ENCODE measurements around the gene ST6GALNAC2.

The ST6GALNAC2 gene

DNA sequence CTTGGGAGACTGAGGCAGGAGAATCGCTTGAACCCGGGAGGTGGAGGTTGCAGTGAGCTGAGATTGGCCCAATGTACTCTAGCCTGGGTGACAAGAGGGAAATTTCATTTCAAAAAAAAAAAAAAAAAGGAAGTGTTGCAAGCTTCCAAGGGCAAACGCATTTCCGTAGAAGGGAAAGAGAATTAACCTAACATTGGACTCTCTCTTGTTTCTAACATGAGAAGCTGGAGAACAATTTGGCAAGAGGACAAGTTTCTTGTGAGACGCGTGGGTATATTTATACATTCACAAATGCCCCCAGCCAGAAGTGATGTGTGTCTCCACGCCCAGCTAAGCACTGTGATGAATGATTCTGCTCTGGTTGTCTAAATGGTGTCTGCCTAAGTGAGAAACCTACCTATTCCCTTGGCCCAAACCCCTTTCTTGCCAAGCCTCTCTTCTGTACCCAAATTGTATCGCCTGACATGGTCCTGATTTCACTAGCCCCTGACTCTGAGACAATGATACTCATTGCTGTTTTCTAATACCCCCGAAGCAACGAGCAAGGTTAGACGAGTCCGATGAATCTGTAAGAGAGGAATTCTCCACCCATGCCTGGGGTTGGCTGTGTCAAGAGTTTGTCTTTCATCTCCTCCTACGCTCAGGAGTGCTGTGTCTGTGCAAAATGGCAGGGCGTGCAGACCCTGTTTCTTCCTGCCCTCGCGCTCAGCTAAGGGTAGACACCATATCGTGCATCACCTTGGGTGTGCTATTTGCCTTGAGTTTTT lies 14.2 kb upstream of the ST6GALNAC2 start:
- DNase-seq (ENCODE audit: low spot score), result no peak

DNA sequence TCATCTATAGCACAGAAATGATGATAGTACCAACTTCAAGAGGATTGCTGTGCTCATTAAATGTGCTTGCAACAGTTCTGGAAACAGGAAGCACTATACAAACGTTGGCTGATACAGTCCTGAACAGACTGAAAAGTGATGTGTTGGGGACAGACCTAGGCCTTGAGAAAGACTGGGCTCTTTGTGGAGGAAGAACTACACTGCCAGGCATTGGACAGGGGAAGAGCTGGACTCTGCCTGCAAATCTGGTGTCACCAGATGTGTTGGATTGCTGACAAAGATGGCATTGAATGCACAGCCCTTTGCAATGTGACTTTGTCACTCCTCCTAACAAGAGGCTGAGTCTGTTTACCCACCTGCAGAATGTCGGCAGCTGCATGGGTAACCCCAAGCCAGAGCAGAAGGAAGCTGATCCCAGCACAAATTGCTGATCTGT lies 12.4 kb upstream of the ST6GALNAC2 start:
- DNase-seq (ENCODE audit: low spot score), result peak; percentile 73

DNA sequence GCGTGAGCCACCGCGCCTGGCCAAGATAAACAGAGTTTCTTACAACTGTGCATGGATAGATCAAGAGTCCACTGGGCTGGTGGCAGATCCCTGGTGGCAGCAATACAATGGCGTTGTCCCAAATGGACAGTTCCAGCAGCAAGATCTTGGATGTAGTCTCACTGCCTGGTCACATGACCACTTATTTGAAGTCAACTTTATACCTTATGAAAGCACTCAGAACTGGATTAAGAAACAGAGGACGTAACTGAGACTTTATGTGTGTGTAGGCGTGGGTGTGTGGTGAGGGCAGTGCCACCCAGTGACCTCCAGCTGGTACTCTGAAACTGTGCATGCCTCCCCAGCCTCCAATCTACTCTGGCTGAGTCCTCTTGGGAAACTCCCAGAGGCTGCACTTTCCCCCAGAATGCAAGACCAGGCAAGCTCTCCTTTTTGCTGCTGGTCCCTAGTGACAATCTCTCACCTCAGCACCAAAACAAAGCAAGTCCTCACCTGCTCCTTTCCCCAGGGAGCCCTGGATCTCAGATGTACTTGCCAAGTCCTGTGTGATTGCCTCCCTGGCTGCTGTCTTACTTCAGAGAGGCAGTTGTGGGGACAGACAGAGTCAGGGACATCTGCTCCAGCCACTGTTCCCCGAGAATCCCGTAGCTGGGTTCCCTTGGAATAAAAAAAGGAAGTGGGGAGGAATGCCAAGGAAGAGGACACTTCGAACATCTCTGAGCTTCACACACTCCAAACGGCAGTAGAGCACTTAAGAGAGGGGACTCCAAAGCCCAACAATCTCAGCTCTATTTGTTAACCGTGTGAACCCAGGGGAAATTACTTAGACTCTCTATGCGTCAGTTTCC lies 11.7 kb upstream of the ST6GALNAC2 start:
- no peak for DNase-seq (ENCODE audit: low spot score)

DNA sequence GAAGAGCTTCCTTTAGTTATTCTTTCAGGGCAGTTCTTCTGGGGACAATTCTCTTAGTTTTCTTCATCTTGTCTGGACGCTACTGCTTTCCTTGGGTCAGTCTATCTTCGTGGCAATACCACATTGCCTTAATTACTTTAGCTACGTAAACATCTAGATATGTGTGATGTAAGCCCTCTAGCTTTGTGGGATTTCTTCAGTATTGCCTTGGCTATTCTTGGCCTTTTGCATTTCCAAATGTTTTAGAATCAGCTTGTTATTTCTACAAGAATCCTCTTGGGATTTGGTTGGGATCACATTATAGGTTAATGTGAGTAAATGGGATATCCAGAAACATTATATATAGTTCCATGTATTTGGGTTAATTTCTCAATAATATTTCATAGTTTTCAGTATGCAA lies 9.0 kb upstream of the ST6GALNAC2 start:
- no peak for DNase-seq (ENCODE audit: low spot score)

DNA sequence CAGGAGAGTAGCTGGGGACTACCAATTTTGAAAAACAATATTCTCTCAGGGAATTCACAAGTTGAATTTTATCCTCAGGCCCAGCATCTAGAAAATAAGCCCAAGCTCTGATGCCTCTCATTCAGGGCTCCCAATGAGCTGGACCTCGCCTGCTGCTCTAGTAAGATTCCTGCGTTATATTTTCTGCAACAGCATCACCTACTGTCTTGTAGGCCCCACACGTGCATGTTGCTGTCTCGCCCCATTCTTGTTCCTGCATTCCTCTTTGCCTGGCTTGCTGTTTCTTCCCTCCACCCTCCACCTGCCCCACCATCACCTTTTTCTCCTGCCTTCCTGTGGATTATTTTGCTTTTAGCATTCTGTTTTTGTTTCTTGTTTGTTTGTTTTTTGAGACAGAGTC lies 8.3 kb upstream of the ST6GALNAC2 start:
- no peak for DNase-seq (ENCODE audit: low spot score)

DNA sequence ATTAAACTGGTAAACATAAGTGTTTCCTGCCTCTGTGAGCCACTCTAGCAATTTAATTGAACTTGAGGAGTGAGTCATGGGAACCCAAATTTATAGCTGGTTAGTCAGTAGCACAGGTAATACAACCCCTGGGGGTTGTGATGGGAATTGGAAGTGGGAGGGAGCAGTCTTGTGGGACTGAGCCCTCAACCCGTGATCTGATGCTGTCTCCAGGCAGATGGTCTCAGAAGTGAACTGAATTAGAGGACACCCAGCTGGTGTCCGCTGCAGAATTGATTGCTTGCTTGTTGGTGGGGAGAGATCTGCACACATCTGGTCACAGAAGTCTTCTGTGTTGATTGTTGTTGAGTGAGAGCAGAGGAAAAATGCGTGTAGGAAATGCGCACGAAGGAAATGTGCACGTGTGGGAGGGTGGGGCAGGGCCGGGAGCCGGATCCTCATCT lies 7.7 kb upstream of the ST6GALNAC2 start:
- no peak for DNase-seq (ENCODE audit: low spot score)

DNA sequence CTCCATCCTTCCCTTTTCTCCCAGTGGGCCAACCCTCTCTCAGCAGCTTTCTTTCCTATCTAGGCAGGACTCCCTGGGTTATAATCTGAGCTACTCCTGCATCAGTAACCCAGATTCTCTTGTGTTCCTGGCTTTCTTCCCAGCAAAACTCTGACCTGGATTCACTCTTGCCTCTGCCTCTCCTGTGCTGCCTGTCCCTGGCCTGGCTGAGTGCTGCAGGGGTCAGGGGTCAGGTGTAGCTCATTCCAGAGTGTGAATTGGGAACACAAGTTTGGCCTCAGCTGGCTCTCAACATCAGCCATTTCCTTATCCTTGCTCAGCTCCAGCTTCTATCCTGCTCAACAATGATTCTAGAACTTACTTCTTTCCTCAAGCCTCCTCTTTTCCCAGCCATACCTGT lies 2.5 kb upstream of the ST6GALNAC2 start:
- DNase-seq (ENCODE audit: low spot score), result no peak

DNA sequence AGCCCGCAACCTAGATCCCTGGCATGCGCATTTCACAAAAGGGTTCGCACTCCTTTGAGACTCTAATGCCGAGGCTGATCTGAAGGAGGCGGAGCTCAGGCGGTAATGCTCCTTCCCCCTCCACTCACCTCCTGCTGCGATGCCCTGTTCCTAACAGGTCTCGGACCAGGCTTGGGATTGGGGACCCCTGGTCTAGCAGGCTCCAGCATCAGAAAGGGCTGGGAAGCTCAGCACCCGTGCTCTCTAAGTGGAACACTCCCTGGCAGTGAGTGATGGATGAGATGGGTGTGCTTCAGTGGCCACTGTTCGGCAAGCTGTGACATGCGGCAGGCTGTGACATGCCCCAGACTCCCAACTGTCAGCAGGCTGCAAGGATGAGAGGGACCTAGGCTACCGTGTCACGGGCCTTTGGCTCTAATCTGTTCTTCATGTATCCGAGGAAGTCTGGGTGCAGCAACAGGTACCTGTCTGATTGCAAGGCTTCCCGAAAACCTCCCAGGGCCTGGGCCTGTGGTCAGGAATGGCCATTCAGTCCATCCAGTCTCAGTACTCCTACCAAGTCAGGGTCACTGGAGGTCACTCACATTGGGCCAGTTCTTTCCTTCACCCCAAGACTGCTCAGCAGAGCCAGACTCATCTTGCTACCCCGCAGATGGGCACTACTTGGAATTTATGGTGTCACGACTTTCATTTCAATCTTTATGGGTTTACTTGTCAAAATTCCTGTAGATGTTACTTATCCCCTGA lies 1.3 kb upstream of the ST6GALNAC2 start:
- no peak for DNase-seq (ENCODE audit: low spot score)

DNA sequence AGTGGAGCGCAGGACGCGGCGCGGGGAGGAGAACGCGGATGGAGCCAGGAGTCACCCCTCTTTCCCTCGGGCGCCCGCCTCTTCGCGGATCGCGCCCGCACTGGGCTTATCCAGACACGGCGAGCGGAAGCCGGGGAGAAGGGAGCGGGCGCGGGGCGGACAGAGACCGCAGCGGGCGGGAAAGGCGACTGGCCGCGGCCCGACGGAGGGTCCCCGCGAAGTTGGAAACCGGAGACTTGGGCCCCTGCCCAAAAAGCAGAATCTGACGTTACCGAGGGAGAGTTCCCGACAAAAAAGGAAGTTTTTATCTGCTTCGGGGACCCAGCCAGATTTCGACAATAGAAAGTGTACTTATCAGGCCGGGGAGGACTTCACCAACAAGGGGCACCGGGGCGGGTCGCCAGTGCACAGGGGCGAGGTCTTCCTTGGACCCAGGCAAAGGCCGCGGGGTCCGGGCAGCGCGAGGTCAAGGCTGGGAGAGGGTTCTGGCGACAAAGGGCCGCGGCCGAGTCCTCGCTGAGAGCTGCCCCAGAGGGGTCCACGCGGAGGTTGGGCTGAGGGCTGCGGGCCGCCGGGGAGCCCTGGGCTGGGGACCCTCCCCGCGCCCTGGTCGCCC lies 519 bp downstream of the ST6GALNAC2 start:
- DNase-seq (ENCODE audit: low spot score), result no peak

DNA sequence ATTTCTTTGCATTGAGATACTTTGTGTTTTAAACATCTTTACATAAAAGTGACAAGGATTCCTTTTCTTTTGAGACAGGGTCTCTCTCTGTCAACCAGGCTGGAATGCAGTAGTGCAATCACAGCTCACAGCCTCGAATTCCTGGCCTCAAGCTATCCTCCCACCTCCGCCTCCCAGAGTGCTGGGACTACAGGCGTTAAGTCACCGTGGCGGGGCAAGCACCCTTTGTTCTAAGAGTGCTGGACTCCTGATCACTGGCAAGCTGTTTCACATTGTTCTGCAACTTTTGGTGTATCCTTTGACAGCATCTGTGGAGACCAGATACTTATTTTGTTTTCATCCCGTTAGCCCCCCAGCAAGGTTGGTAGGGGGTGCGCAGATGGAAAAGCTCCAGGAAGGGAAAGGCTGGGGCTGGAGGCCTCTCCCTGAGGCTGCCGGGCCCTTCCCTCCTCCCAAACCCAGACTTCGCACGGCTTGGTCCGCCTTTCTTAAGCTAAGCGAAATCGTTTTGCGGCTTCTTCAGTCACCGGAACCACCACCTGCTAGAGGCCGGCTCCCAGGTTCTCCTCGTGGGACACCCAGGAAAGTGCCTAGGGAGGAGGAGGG lies 1.1 kb downstream of the ST6GALNAC2 start:
- no peak for DNase-seq (ENCODE audit: low spot score)

DNA sequence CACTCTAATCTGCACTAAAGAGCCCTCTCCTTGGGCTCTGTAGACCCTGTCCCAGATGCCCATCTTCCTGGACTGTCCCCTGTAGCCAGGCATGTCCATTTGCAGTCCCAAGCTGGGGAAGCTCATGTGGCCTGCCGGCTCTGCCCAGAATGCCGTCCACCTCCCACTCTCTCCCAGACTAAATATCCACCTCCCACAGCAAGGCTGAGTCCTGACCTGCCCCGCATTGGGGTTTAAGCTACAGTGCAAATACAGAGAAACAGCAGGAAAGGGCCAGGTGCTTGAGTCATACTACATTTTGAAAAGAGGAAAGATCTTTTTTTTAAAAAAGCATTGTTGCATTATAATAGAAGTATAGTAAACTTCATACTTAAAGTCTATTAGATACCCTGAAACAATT lies 3.0 kb downstream of the ST6GALNAC2 start:
- no peak for DNase-seq (ENCODE audit: low spot score)

DNA sequence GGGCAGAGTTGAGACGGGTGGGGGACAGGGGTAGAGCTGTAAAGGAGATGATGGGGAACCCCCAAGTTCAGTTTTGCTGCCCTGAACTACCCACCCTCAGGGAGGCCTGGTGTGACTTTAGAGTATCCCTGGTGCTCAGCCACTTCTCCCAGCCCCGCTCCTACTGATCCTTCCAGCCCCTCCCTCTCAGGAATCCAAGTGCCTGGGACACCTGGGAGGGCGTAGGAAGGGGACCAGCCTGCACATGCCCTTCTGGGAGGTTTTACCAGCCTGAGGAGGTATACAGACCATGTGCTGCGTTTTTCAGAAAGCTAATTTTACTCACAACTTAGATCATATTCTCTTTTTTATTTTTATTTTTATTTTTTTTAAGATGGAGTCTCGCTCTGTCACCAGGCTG lies 4.1 kb downstream of the ST6GALNAC2 start:
- DNase-seq (ENCODE audit: low spot score), result no peak

DNA sequence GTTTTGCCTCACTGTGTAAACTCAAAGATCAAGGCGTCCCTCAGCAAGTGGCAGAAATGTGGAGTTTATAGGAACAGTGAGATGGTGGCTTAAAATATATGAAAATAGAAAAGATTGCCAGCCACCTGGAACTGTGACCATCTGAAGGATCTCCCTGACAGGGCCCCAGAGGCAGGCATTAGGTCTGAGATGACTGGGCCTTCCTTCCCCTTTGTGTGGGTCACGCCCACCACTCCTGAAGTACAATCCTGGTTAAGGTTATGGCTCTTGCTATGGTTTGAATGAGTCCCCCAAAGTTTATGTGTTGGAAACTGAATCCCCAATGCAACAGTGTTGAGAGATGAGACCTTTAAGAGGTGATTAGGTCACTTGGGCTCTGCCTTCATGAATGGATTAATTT lies 6.4 kb downstream of the ST6GALNAC2 start:
- DNase-seq (ENCODE audit: low spot score), result no peak

DNA sequence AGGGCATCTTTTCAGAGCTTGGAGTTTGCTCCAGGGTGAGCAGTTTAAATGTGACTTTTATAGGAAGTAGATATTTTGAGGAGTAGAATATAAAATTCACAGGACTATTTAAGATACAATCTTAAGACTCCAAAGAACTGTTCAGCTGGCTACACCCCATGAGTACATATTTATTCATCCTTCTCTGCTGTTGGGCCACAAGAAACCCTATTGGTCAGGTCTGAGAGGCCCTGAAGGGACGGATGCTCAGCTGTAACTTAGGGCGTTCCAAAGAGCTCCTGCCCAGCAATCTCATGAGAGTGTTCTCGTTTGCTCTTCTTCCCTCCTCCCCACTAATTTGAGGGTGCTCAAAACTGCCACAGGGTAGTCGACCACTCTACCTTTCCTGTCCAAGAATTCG lies 7.3 kb downstream of the ST6GALNAC2 start:
- DNase-seq (ENCODE audit: low spot score), result no peak

DNA sequence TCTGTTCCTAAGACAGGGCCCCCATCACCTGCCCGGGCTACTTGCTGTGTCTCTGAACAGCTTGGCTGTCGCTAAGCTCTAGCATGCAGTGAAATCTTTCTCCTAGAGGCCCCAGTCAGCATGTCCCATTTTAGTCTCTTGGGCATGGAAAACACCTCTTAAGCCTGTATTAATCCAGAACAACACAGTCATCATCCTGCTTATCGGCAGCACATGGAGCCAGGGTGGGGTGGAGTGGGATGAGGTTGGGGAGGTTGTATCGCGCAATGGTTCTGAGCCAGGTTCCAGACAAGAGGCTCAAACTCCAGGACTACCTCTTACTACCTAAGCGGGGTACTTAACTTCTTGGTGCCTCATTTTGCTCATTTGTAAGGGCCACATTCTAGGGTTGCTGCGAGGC lies 7.8 kb downstream of the ST6GALNAC2 start:
- no peak for DNase-seq (ENCODE audit: low spot score)

DNA sequence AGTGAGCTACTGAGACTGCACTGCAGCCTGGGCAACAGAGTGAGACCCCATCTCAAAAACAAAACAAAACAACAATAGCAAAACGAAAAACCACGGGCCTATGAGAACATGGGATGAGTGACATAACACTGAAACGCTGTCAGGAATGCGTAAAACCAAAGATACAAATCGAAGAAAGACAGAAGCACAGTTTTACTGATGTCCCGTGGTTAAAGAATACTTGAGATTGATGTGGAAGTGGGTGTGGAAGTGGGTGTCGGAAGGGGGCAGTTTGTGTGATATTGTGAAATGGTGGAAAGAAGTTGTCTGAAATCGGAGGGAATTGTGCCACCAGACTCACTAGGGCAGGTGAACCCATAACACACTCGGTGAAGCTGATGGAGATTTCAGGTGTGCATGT lies 9.5 kb downstream of the ST6GALNAC2 start:
- DNase-seq (ENCODE audit: low spot score), result no peak

DNA sequence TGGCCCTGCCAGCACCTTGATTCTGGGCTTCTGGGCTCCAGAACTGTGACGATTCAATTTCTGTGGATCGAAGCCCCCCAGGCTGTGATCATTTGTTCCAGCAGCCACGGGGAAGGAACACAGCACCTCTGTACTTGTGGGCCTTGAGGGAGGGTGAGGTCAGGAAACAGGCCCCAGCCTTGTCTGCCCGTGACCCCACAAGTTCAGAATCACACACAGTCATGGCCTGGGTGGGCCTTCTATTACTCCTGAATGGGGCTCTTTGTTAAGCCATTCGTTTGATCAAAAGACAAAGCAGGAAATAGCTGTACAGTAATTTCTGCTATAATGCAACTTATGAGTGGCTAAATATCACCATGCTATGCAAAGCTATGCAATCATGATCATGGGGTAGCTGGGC lies 10.1 kb downstream of the ST6GALNAC2 start:
- DNase-seq (ENCODE audit: low spot score), result no peak

DNA sequence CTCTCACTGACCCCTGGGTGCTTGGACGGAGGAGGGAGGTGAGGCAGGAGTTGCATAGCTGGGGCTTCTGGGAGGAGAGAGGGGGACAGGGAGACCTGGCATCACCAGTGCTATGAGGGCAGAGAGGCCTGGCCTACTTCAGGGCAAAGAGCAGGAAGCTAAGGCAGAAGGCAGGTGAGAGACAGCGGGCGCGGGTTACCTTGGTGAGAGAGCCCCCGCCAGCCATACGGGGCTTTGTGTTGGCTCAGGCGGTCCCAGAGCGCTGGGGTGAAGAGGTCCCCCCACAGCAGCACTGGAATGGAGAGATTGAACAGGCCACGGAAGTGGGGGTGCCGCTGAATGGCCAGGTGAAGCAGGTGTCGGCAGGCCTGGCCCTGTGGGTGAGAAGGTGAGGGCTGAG lies 11.5 kb downstream of the ST6GALNAC2 start:
- DNase-seq (ENCODE audit: low spot score), result no peak

DNA sequence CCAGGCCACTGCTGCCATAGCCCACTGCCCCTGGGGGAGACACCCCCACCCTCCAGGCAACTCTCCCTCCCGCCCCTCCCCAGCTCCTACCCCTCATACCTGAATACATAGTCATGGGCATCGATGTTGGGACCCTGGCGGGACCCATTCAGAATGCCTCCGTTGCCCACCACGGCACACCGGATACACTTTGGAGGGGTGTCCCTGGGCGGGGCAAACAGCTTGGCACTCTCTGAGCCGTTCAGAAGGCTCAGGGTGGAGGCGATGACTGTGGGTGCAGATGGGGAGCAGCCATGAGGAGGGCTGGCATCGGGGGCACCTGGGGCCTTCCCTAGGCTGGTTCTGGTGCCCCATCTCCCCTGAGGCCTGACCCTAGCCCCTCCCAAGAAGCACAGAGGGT lies 12.6 kb downstream of the ST6GALNAC2 start:
- DNase-seq (ENCODE audit: low spot score), result no peak

DNA sequence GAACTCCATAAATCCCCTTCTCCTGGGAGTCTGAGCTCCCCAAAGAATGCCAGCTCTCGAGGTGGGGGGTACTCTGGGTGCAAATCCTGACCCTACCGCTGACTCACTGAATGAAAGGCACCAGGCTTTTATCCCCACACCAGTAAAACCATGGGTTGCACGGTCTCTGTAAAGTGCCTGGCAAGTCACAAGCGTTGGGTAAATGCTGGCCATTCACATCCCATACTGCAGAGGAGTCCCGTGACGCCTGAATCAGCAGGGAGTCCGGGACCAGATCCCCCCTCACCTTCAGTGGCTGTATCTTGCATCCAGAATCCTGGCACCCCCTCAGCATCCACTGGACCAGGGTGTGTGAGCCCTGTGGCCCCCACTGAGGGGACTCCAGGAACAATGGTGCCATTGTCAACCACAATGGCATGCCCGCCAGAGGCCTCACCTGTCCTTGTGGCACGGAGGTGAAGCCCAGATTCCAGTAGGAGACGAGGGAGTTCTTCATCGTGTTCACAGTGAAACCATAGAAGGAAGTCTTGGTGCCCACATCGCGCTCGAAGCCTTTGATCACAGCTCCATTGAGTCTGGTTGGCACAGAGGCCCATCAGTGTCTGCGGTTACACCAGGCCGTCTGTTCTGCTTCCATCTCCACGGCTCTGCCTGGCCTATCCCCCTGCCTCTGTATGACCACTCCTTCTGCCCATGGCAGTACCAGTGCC lies 13.3 kb downstream of the ST6GALNAC2 start:
- DNase-seq (ENCODE audit: low spot score), result no peak

DNA sequence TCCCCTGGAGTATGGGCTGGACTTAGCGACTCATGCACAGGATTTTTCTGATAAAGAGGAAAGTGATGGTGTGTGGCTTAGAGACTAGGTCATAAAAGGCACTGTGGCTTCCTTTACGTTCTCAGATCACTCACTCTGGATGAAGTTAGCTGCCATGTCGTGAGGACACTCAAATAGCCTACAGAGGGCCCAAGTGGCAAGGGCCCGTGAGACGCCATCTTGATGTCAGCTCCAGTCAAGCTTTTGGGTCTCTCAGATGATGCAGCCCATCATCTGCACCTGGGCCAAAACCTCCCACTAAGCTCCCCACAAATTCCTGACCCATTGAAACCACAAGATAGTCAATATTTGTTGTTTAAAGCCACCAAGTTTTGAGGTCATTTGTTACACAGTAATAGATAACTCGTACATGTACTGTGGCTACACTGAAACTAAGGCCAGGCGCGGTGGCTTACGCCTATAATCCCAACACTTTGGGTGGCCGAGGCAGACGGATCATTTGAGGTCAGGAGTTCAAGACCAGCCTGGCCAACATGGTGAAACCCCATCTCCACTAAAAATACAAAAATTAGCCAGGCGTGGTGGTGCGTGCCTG lies 14.7 kb downstream of the ST6GALNAC2 start:
- no peak for DNase-seq (ENCODE audit: low spot score)

Data from putamen (tissue), 1 donor.